Left ventricle myocardium inferior (tissue), 1 donor: ENCODE measurements around the gene CTSV. TPM values are rescaled to one million over a fixed set of nuclear protein-coding genes. Genes with fewer than 3 reads are reported as not detected.
"Not testable (repeated sequence)": the region's sequence is repeated elsewhere in the genome, so short reads cannot be mapped to it uniquely, and the experiment has no call there.

ENCODE experiments used
- DNase-seq: peaks from one replicate; pipeline ENCODE4 v3.0.0-alpha.2; 2020
- H3K27ac ChIP-seq: fragments of 200-600 bp; replicated peaks from 2 replicates; pipeline ENCODE4 v1.8.0; 2021
- H3K27me3 ChIP-seq: fragments of 200-600 bp; 2 replicates; pipeline ENCODE4 v1.8.0; 2021; ENCODE audit warnings: low read depth
- H3K36me3 ChIP-seq: fragments of 200-600 bp; 2 replicates; pipeline ENCODE4 v1.8.0; 2021
- H3K4me1 ChIP-seq: fragments of 200-600 bp; 2 replicates; pipeline ENCODE4 v1.8.0; 2021
- H3K4me3 ChIP-seq: fragments of 200-600 bp; 2 replicates; pipeline ENCODE4 v1.8.0; 2021; ENCODE audit warnings: mild to moderate bottlenecking, moderate library complexity
- H3K9me3 ChIP-seq: fragments of 200-600 bp; replicated peaks from 2 replicates; pipeline ENCODE4 v1.8.0; 2021
- intact Hi-C: fragments of 100-400 bp; cut with micrococcal nuclease; formaldehyde crosslinking; loops from one replicate; pipeline ENCODE4 v1.11.0; 2022
- total RNA-seq: library from RNA; stranded (reverse); fragmentation: NEBNext Ultra II Directional; extraction: Animal tissue kit (Norgen Biotek cat#: 25700); gene quantifications from one replicate; pipeline ENCODE4 v1.2.1, GENCODE V29; 2021
- TF ChIP-seq, protein P1 (sequence below): fragments of 200-600 bp; IDR thresholded peaks from 2 replicates; pipeline ENCODE4 v1.8.0; 2021; ENCODE audit warnings: antibody characterized with exemption, mild to moderate bottlenecking, borderline replicate concordance
- donor health status: DM: no; HTN: yes; CAD: no; lungs with severe emphysema.

The CTSV gene
- total RNA-seq, 1 donor from 2014 or later, result 0.14 TPM

DNA sequence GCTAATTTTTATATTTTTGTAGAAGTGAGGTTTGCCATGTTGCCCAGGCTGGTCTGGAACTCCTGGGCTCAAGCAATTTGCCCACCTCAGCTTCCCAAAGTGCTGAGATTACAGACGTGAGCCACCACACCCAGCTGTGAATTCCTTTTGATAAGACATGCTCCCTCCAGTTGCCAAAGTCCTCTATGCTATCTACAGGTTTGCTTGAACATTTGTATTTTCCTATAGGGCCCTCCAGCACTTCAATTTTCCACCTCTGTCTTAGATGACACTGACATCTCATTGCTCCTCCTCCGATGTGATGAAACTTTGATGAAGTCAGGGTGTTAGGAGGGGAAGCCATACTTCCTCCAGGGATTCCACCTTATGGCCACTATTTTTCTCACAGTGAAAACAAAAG lies 25.2 kb upstream of the CTSV start:
- H3K27ac ChIP-seq, result no peak overlapping the region
- H3K36me3 ChIP-seq, result no peaks in the 10 kb centered on the region
- intact Hi-C loops, result no loop called here
- peaks cover 16% of the 10 kb centered on the region for H3K27me3 ChIP-seq
- H3K9me3 ChIP-seq, result peaks cover 17% of the 10 kb centered on the region
- no peak overlapping the region for H3K4me3 ChIP-seq
- TF ChIP-seq, protein P1, sequence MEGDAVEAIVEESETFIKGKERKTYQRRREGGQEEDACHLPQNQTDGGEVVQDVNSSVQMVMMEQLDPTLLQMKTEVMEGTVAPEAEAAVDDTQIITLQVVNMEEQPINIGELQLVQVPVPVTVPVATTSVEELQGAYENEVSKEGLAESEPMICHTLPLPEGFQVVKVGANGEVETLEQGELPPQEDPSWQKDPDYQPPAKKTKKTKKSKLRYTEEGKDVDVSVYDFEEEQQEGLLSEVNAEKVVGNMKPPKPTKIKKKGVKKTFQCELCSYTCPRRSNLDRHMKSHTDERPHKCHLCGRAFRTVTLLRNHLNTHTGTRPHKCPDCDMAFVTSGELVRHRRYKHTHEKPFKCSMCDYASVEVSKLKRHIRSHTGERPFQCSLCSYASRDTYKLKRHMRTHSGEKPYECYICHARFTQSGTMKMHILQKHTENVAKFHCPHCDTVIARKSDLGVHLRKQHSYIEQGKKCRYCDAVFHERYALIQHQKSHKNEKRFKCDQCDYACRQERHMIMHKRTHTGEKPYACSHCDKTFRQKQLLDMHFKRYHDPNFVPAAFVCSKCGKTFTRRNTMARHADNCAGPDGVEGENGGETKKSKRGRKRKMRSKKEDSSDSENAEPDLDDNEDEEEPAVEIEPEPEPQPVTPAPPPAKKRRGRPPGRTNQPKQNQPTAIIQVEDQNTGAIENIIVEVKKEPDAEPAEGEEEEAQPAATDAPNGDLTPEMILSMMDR, result no peak
- no peak for DNase-seq
- H3K4me1 ChIP-seq, result no peaks in the 10 kb centered on the region

DNA sequence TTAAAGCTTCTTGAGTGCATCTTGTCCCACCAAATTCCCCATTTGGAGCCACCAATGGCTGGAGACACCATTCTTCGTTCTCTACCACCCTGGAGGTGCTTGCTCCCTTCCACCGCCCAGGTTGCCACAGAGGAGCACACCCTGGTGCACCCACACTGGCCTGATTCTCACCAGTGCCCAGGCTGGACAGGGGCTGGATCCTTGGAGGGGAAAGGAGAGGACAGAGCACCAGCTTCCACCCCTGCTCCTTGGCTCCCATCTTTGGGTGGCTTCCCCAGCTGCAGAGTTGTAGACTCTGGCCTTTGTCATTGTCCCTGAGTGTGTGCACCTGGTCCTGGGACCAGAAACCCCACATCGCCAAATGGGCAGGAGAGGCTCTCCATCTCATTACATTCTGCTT lies 21.9 kb upstream of the CTSV start:
- DNase-seq, result no peak
- peaks cover 5% of the 10 kb centered on the region for H3K9me3 ChIP-seq
- no peaks in the 10 kb centered on the region for H3K36me3 ChIP-seq
- H3K4me1 ChIP-seq, result no peaks in the 10 kb centered on the region
- no peak overlapping the region for H3K4me3 ChIP-seq
- TF ChIP-seq, protein P1, result no peak
- intact Hi-C loops, result no loop called here
- no peak overlapping the region for H3K27ac ChIP-seq
- H3K27me3 ChIP-seq, result peaks cover 30% of the 10 kb centered on the region

DNA sequence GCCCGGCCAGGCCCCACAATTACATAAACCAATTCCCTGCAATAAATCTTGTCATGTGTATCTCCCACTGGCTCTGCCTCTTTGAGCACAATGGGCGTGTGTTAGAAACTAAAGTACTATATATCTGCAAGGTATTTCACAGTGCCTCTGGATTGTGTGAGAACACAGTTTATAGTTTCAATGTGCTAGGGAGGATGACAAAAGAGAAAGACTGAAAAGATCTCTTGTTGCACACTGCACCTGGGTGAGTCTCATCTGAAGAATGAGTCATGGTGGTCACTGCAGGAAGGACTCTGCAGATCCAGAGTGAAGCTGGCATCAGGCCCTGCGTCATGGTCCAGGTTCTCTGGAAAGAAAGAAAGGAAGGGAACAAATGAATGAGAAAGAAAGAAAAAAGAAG lies 20.7 kb upstream of the CTSV start:
- no peak for DNase-seq
- no peaks in the 10 kb centered on the region for H3K4me1 ChIP-seq
- intact Hi-C loops, result no loop called here
- TF ChIP-seq, protein P1, result no peak
- H3K9me3 ChIP-seq, result no peaks in the 10 kb centered on the region
- no peak overlapping the region for H3K4me3 ChIP-seq
- peaks cover 40% of the 10 kb centered on the region for H3K27me3 ChIP-seq
- H3K27ac ChIP-seq, result no peak overlapping the region
- H3K36me3 ChIP-seq, result no peaks in the 10 kb centered on the region

DNA sequence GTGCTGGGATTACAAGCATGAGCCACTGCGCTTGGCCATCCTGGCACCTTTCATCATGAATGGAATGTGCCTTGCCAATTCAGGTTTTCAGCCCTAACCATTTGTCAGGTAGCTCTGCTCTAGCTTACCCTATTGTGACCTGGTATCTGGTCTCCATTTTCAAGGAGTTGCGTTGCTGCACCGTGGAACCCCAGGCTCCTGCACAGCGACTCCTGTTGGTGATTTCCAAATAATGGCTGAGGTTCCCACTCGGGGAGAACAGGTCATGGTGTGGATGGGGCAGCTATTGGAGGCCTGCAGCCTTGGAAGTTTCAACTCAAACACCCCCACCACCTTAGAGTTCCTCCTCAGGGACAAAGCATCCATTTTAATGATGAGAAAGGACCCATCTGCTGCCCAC lies 18.7 kb upstream of the CTSV start:
- Histone ChIP-seq H3K4me3 (no peak overlapping the region), H3K36me3 (no peaks in the 10 kb centered on the region), H3K27ac (no peak overlapping the region), H3K9me3 (no peaks in the 10 kb centered on the region), H3K4me1 (no peaks in the 10 kb centered on the region), H3K27me3 (peaks cover 51% of the 10 kb centered on the region)
- DNase-seq, result no peak
- intact Hi-C loops, result no loop called here
- TF ChIP-seq, protein P1, result no peak

DNA sequence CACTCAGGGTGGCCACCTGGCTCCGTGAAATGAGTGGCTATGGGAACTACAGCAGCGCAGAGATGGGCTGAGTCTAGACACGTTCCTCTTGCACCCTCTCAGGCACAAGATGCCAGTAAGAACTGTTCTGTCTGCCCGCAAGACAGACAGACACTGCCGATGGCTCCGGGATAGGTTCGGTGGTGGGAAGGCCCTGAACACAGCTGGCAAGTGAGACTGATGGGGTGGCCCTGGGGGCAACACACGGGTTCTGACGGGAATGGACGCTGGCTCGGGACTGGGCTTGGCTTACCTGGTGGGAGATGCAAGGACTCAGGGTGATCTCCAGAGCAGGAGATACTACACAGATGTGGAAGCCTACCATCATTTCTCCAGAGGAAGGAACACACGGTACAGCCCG lies 16.9 kb upstream of the CTSV start:
- H3K9me3 ChIP-seq, intact Hi-C loops: not testable (repeated sequence)

DNA sequence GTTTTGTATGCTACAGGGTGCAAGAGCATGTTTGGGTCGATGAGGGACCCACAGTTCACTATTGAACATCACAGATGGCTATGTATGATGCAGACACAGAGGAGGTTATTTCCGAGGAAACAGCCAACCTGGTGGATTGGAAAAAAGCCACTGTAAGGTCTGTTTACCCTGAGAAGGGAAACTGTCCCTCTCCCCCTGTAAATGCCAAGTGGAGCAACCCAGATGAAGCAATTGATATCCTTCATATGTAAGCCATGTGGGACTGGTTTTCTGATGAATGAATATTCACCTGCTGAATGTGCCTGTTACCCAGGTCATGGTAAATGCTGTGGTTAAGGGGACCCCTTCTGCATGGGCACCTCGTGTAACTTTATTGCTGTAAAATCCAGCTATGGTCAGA lies 14.8 kb upstream of the CTSV start:
- intact Hi-C loops, result no loop called here
- no peak overlapping the region for H3K4me3 ChIP-seq
- TF ChIP-seq, protein P1, result no peak

More for the DNA sequence above, 16.9 kb upstream of the CTSV start:
- DNase-seq, H3K4me1 ChIP-seq, H3K36me3 ChIP-seq, H3K27ac ChIP-seq, H3K4me3 ChIP-seq: not testable (repeated sequence)
- peaks cover 60% of the 10 kb centered on the region for H3K27me3 ChIP-seq

More for the DNA sequence above, 14.8 kb upstream of the CTSV start:
- Histone ChIP-seq H3K4me1 (no peaks in the 10 kb centered on the region), H3K9me3 (no peaks in the 10 kb centered on the region), H3K27me3 (peaks cover 56% of the 10 kb centered on the region), H3K27ac (no peak overlapping the region), H3K36me3 (no peaks in the 10 kb centered on the region)
- no peak for DNase-seq
